ENCODE results near the gene STARD3NL.
A peak's percentile ranks its signal among the peaks of the same experiment; 100 is the strongest.

The STARD3NL gene

DNA sequence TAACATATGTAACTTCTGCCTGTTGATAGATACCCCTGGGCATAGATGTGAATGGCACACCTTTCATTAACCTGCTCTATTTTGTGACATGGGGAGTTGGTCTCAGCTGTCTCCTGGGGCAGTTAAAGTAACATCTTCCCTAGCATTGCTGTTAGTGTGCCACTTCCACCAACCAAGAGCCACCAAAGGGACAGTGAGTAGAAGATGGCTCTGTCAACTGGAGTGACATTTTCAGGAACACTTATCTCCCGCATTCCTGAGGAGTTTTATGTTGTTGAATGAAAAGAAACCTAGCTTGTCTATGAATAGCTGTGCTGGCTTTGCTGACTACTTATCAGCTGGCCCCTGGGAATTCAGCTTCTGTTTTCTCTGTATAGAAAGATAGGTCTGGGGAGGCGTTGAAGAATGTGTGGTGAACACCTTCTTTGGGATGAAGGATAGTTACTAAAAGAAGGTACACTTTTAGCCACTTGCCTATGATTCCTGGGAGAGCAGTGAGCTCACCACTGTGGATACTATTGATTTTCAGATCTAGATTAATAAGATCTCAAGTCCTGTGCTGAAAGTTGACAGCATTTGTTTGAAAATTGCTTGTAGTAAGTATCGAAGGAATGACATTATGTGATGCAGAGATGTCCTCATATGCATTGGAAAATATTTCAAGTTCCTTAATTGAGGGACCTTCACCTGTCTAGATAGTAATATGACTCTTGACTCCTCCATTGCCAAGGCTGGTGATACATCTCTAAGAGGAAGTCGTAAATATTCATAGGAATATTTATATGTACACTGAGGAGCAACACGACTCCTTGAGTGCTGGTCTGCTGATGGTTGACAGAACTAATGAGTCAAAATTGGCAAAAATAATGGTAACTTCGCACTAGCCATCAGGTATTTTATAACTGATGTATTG, 7.6 kb downstream of the STARD3NL start:
- DNase-seq (ENCODE audit: low spot score): no peak

DNA sequence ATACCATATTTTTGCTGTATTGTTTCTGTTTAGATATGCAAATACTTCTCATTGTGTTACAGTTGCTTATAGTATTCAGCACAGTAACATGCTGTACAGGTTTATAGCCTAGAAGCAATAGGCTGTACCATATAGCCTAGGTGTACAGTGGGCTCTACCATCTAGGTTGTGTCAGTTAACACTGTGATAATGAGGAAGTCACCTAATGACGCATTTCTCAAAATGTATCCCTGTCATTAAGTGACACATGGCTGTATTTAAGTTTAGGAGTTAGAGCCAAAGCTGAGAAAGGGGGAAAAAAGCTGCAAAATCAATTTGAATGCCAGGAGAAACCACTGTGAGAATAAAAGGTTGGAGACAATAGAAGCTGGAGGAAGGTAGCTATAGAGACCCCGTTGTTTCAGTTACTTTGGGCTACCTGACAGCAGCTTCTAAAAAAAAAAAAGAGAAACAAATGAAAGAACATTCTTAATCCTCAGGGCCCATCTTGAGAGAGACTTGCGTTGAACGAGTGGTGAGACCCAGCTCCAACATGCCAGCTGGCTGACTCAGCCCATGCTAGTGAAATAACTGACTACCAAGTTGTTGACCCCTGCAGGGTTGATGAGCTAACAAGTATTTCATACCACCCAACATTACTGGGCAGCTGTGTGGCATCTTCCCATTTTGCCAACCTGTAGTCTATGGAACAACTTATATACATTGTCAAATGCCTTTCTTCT, 8.7 kb downstream of the STARD3NL start:
- no peak for DNase-seq (ENCODE audit: low spot score)

DNA sequence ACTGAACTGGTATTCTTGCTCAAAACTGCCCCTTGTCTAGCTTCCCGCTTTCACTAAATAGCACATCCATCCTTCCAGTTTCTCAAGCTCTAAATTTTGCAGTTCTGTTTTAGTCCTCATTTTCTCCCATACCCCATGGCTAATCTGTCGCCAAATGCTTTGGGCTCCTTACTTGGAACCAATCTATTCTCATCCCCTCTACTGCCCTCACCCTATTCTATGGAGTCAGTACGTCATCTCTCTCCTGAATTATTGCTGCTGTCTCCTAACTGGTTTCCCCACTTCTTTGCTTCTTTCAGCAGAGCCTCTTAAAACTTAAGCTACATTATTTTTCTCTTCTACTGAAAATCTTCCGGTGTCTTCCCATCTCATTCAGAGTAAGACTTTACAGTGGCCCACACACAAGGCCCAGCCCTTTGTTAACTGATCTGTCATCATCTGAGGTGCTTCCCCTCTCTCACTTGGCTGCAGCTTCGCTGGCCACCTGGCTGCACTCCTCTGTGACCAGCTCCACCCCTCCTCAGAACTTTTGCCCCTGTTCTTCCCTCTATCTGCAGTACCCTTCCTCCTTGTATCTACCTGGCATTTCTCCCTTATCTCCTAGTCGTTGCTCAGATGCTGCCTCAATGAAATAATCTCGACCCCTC, 9.9 kb downstream of the STARD3NL start:
- DNase-seq (ENCODE audit: low spot score): no peak

DNA sequence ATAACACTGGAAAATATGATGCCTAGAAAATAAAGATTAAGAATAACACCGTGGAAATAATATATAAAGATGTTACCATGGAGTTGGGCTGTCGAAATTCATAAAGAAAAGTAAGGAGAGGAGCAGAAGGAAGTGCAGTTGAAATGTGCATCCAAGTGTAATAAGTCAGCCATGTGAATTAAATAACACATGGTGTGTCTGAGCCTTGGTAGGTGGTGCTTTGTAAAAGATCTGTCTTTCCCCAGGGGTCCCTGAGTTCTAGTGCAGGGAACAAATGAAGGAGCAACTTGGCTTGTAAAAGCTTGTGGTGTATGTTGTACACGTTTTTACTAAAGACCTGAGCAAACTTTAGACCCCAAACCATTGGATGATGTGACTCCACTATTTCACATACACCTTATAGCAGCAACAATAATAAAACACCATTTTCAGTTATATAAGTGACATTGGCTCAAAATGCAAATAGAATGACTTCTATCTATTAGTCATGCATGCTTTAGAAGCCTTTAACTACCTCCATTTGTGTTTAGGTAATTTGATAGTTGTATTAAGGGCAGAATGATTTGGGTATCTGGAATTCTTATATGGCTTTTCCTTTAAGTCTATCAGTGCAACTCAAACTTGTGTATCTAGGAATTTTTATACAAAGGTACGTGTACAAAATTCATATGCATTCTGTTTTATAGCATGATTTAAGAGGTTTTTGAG, 11.3 kb downstream of the STARD3NL start:
- no peak for DNase-seq (ENCODE audit: low spot score)

DNA sequence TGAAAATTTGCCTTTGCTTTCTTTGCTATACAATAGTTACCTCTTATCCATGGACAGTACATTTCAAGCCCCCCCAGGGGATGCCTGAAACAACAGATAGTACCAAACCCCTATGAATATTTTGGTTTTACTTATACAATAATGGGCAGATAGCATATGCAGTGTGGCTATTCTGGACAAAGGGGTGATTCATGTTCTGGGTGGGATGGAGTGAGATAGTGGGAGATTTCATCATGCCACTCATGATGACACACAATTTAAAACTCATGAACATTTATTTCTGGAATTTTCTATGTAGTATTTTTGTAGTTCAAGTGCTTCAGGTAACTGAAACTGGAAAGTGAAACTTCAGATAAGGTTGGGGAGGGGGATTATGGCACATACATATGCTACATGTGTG, 12.0 kb downstream of the STARD3NL start:
- no peak for DNase-seq (ENCODE audit: low spot score)

DNA sequence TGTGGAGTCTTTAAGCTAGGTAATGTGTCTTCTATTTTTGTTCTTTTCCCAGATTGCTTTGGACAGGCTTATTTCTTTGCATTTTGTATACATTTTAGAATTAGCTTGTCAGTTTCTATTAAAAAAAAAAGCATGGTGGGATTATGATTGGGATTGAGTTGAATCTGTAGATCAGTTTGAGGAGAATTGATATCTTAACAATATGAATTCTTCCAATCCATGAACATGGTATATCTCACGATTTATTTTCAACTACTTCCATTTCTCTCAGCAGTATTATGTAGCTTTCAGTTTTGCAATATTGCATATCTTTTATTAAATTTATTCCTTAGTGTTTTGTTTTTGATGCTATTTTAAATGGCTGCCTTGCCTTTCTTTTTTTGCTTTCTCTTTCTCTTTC, 13.7 kb downstream of the STARD3NL start:
- DNase-seq (ENCODE audit: low spot score): no peak

DNA sequence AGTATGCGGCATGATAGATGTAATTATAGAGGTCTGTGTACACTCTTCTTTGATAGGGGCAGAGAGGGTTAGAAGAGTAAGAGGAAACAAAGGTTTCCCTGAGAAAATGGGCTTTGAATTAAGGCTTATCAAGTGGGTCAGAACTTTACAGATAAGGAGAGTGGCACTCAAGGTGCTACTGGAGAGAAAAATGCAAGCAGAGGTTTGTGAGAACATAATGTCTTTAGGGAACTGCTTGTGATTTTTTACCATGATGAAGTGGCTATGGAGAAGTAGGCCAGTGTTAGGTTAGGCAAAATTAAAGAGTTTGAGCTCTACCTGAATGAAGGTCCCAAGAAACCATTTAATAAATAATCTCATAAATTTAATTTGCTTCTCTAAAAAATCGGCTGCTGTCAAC, 14.3 kb downstream of the STARD3NL start:
- DNase-seq (ENCODE audit: low spot score): no peak

DNA sequence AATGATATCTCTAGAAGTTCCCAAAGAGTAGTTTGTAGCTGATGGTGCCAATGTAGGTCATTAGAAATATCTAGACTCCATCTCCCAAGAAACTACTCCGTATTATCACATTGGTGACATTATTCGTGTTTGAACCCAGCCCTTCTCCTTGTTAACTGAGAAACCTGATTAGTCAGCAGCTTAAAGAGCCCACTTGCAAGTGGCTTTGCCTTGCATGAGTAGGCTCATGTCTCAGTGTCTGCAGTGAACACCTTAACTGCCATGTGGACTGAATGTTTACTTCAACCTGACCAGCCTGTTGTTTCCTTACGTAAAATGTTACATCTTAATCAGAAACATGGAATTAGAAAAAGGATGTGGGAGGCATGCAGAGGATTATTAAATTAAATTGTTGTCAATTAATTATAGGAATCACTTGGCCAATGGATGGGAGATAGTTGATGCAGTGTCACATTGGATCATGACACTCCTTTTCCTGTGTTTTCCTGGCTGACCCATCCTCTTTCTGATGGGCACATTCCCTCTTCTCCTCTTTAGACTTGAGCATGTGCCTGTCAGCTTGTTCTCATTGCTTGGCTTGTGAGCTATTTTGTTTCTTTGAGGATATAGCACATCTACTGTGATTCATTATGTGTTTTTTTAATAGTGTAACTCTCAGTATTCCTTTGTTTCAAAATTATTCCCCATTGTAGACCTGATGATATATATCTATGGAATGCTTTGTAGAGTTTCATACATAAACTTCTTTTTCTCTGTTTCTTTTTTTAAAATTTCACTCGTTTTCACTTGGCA, 18.0 kb downstream of the STARD3NL start:
- peak; percentile 32 for DNase-seq (ENCODE audit: low spot score)

DNA sequence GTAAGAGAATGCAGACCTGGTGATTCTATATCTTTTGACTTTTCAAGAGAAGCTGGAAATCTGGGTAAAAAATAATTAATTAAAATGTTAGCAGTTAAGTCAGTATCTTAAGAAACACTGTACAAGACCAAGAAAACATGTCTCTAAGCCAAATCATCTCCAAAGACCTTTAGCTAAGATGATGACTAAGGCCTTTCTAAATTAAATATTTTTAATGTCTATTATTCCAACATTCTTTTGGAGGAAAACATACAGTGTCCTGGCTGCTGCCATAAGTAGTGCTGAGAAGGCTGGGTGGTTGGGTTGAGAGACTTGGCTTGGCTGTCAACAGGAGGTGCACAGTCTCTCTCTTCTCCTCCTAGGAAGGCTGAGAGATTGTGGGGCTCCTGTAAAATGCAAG, 20.3 kb downstream of the STARD3NL start:
- no peak for DNase-seq (ENCODE audit: low spot score)

DNA sequence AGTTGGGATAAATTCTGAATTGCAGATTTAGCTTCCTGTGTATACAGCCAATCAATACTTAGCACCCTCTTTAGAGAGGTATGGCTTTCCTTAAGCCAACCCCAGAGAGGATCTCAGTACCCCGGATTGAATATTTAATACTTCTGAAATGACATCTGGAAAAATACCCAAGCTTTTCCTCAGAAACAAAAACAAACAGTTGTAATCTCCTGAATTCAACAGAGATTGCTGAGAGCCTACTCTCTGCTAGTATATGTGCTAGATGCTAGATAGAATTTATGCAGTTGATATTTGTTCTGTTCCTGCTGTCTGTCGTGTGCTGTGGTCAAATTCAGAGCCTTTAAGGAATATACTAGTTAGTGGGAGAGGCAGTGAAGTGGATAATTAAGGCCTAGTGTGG, 21.1 kb downstream of the STARD3NL start:
- DNase-seq (ENCODE audit: low spot score): no peak

DNA sequence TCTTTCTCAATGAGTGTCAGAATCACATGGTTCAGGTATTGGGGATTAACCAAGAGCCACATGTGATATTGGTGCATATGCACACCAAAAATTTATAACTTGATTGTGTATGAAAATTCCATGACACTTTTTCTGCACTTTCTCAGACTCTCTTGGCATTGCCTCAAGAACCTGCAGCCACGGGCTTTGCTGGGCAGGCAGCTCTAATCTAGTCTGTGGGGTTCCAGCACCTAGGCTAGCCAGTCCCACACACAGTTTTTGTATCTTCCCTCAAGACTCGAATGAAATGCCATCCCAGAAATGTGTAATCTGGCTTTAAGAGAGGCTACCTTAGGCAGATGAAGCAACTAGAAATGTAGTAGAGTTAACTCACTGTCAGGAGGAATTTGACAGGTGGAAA, 21.7 kb downstream of the STARD3NL start:
- no peak for DNase-seq (ENCODE audit: low spot score)

DNA sequence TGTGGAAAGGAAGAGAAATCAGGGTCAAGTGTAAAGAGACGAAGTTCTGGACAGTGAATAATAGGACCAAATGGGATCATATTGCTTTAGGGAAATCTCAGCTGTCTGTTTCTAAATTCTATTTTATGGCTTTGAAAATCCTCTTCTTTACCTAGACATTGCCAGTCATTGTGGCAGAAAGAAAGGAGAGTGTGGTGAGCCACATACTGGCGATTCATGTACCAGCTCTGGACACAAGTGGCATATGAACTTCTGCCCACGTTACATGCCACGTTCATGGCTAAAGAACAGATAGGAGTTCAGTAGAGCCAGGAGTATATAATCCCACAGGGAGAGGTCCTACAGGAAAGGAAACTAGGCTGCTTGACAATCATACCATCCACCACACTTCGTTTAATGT, 28.0 kb downstream of the STARD3NL start:
- DNase-seq (ENCODE audit: low spot score): no peak

DNA sequence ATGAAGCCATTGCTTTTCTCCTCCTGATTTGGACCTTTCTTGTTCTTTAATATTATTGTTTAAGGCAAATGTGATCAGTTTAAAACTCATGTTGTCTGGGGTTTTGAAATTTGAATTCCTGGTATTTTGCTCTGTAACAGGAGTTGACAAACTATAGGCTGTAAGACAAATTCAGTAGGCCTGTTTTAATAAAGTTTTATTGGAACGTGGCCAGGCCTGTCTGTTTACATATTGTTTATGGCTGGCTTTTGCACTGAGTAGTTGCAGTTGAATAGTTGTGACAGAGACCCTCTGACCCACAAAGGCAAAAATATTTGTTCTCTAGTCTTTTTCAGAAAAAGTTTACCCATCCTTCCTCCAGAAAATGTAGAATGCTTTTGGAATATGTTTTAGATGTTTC, 29.8 kb downstream of the STARD3NL start:
- no peak for DNase-seq (ENCODE audit: low spot score)

DNA sequence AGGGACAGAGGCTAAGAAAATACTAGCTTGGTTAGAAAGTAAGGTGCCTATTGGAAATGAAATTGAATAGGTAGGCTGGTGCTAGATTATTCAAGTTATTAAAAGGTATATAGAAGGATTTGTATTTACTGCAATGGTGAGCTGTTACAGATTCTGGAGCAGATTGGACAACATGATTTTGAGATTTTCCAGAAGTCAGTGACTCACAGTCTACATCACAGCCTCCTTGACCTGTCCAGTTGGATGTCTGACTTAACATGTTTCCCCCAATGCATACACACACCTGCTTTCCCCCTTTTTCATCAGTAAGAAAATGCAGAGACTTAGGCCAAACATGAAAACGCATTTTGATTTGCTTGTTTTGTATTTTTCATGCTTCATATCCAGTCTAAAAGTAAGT, 33.4 kb downstream of the STARD3NL start:
- DNase-seq (ENCODE audit: low spot score): no peak

DNA sequence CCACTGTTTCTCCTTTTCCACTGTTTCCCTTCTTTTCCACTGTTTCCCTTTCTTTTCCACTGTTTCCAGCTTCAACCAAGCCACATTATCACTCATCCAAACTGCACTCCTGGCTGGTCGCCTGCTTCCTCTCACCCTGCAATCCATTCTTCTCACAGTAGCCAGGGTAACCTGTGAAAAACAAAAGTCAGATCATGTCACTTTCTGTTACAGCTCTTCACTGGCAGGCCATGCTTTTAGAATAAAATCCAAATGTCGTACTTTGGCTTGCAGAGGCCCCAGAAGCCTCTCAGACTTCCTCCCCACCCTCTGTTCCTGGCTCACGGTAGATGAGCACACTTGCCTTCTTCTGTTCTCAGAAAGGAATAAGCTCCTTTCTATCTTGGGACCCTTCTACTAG, 33.9 kb downstream of the STARD3NL start:
- no peak for DNase-seq (ENCODE audit: low spot score)

DNA sequence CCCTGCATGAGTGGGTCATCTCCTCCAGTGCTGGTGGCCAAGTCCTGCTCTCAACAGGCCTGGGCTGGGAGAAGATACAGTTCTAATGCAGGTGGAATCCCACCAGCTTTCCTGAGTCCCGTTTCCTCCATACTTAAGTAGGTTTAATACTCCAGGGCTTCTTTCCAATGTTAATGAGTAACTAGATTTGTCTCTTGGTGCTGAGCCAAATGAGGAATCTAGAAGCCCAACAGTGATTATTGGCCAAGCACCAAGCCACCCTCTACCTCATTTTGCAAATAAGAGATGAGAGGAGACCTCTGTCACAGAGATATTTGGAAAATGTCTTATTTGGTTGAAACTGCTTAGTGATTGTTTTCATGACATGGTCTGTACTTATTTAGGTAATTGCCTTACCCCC, 37.1 kb downstream of the STARD3NL start:
- DNase-seq (ENCODE audit: low spot score): no peak

DNA sequence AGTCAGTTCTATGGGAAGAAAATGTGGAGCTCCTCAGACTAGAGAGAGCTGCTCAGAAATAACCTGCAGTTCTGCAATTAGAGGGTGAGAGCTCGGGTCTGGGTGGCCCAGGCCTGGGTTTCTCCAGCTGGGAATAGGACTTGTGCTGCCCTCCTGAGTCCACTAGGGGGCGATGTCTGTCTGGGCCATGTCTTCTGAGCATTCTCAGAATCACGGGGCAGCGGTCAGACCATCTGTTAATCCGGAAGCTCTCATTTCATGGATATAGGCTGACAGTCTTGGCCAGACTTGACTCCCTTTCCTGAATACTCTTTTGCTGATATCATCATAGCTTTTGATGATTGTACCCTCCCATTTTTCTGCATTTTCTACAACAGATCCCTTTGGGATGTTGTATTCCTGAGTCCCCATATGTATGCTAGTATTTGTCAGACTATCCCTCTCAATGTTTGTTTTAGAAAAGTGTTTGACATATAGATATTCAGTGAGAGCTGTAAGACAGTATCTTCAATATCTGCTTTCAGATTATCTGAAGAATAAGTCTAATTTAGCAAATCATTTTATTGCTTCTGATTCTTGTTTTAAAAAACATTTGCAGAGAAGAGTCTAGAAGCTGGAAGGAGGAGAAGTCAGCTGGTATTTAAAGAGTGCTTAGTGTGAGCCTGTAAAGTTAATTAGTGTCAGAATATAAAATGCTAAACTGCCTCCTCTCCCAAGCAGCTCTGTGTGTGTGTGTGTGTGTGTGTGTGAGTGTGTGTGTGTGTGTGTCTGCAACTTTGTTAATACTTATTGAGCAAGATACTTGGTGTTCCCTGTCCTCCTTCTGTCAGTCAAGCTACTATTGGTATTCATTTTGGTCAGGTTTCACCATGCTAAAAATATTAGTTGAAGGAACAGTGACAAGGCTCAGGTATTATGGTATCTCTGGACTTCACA, 38.0 kb downstream of the STARD3NL start:
- peak; percentile 93 for DNase-seq (ENCODE audit: low spot score)

DNA sequence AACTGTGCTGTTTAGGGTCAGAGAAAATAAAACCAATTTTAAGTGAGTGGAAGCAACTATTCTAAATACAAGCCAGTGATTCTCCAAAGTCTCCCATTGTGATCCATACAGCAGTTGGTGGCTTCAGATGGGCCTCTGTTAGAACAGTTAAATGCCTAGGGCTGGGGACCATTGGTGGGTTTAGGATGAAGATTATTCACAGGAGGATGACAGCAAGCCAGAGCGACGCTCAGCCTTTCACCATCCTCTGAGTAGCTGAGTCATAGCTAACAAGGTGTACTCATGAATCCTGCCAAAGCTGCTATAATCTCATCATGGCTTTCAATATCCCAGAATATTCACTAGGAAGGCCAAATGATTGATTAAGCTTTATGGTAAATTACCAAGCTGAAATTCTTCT, 39.6 kb downstream of the STARD3NL start:
- DNase-seq (ENCODE audit: low spot score): no peak

DNA sequence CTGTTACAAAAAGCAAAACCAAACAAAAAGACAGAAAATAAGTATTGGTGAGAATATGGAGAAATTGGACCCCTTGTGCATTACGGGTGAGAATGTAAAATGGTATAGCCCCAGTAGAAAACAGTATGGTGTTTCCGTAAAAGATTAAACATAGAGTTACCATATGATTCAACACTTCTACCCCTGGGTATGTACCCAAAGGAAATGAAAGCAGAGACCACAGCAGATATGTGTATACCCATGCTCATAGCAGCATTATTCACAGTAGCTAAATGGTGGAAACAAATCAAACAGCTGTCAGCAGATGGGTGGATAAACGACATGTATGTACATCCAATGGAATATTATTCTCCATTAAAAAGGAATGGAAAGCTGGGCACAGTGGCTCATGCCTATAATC, 42.4 kb downstream of the STARD3NL start:
- no peak for DNase-seq (ENCODE audit: low spot score)

DNA sequence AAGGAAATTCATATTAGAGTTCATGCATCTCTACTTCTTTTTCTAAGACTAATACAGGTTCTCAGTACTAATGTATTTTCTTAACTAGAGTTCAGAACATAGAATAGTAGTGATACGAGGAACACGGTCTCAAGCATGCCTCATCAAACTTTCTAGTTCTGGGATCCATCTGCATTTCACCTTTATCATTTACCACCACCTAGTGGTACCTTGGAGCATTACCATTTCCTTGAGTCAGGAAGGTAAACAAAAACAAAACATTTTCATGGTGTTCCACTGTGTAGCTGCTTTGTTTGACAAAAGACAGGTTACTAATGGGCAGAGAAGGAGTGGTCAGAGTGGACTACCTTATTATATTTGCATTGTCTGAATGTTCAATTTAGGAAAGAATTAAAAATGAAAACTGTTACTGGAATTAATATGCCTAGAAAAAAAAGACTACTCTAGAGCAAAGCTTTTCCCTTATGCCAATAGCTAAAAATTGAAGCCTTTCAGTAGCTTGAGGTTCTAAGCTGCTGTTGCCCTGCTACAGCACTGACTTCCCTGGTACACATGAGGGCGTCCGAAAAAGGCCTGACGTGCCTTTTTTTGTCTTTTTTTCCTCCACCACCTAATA, 44.5 kb downstream of the STARD3NL start:
- DNase-seq (ENCODE audit: low spot score): peak; percentile 74

All from COLO829 (cell line).